Neural crest cell (in vitro differentiated cells): ENCODE measurements around the gene RHEBL1. TPM values are rescaled to one million over a fixed set of nuclear protein-coding genes. Genes with fewer than 3 reads are reported as not detected.
"Not testable (repeated sequence)": the region's sequence is repeated elsewhere in the genome, so short reads cannot be mapped to it uniquely, and the experiment has no call there.

Source experiments
- DNase-seq: peaks from one replicate; pipeline ENCODE4 v3.0.0; 2021; ENCODE audit warnings: low read depth, mixed read lengths, low spot score
- H3K27ac Mint-ChIP-seq: one replicate; pipeline ENCODE4 v1.8.0; 2021; ENCODE audit warnings: mild to moderate bottlenecking, mixed read lengths; ENCODE audit not compliant: unreplicated experiment
- H3K27me3 Mint-ChIP-seq: 2 replicates; pipeline ENCODE4 v1.8.0; 2021; ENCODE audit warnings: low read depth, mild to moderate bottlenecking, mixed read lengths
- H3K36me3 Mint-ChIP-seq: 2 replicates; pipeline ENCODE4 v1.8.0; 2021; ENCODE audit warnings: low read depth, mild to moderate bottlenecking, mixed read lengths
- H3K4me1 Mint-ChIP-seq: 2 replicates; pipeline ENCODE4 v1.8.0; 2021; ENCODE audit warnings: mixed read lengths
- H3K4me3 Mint-ChIP-seq: one replicate; pipeline ENCODE4 v1.8.0; 2021; ENCODE audit warnings: mild to moderate bottlenecking, mixed read lengths
- H3K9me3 Mint-ChIP-seq: 2 replicates; pipeline ENCODE4 v1.8.0; 2021; ENCODE audit warnings: mixed read lengths
- total RNA-seq: library from RNA; stranded (reverse); gene quantifications from 2 replicates; pipeline ENCODE4 v1.2.1, GENCODE V29; 2021
- TF ChIP-seq, protein P1 (sequence below): fragments of 200-600 bp; sonication (generic); conservative IDR thresholded peaks from 2 replicates; pipeline ENCODE4 v1.5.0; 2021; ENCODE audit warnings: antibody characterized with exemption, mild to moderate bottlenecking

The RHEBL1 gene
- total RNA-seq, 1 donor from 2014 or later: 2.1 TPM

GRCh38 chr12:49070971-49071370, 1.2 kb upstream of the RHEBL1 start:
- peaks cover 22% of the 10 kb centered on the region for H3K4me1 Mint-ChIP-seq
- TF ChIP-seq, protein P1, sequence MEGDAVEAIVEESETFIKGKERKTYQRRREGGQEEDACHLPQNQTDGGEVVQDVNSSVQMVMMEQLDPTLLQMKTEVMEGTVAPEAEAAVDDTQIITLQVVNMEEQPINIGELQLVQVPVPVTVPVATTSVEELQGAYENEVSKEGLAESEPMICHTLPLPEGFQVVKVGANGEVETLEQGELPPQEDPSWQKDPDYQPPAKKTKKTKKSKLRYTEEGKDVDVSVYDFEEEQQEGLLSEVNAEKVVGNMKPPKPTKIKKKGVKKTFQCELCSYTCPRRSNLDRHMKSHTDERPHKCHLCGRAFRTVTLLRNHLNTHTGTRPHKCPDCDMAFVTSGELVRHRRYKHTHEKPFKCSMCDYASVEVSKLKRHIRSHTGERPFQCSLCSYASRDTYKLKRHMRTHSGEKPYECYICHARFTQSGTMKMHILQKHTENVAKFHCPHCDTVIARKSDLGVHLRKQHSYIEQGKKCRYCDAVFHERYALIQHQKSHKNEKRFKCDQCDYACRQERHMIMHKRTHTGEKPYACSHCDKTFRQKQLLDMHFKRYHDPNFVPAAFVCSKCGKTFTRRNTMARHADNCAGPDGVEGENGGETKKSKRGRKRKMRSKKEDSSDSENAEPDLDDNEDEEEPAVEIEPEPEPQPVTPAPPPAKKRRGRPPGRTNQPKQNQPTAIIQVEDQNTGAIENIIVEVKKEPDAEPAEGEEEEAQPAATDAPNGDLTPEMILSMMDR: no peak
- H3K36me3 Mint-ChIP-seq: no peaks in the 10 kb centered on the region
- H3K27me3 Mint-ChIP-seq: peaks cover 12% of the 10 kb centered on the region
- no peak overlapping the region for H3K4me3 Mint-ChIP-seq
- no peaks in the 10 kb centered on the region for H3K9me3 Mint-ChIP-seq
- H3K27ac Mint-ChIP-seq: no peak overlapping the region
- no peak for DNase-seq

GRCh38 chr12:49068879-49069506, 786 bp downstream of the RHEBL1 start:
- H3K9me3 Mint-ChIP-seq: no peaks in the 10 kb centered on the region
- TF ChIP-seq, protein P1: no peak
- peak overlapping the region; percentile 94 for H3K4me3 Mint-ChIP-seq
- DNase-seq: no peak
- H3K27me3 Mint-ChIP-seq: peaks cover 12% of the 10 kb centered on the region
- peaks cover 24% of the 10 kb centered on the region for H3K4me1 Mint-ChIP-seq
- no peak overlapping the region for H3K27ac Mint-ChIP-seq
- H3K36me3 Mint-ChIP-seq: no peaks in the 10 kb centered on the region

- H3K36me3 Mint-ChIP-seq: no peaks in the 10 kb centered on the region
These were observed 3.7 kb downstream of the RHEBL1 start for GRCh38 chr12:49066120-49066519.

DNA sequence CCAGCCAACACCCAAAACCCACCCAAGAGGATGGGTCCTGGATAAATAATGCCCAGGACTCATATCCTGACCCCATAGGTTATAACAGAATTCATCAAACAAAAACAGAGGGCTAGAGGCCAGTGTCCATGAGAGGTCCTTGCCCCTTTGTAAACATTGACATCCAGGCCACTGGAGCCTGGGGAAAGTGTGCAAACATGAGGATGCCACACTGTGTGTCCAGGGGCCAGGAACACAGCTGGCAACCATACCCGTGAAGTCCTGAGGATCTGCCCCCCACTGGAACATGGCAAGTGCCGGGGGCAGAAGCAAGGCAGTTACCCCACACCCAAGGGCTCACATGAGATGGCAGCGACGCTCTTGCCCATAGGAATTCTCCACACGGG, 5.0 kb downstream of the RHEBL1 start:
- DNase-seq: no peak
- TF ChIP-seq, protein P1: no peak
- Mint-ChIP-seq H3K27me3 (peaks cover 12% of the 10 kb centered on the region), H3K4me1 (peaks cover 24% of the 10 kb centered on the region), H3K9me3 (no peaks in the 10 kb centered on the region), H3K27ac (no peak overlapping the region), H3K4me3 (peak overlapping the region; percentile 31), H3K36me3 (no peaks in the 10 kb centered on the region)

More at GRCh38 chr12:49066120-49066519, 3.7 kb downstream of the RHEBL1 start:
- Mint-ChIP-seq H3K4me1 (peaks cover 28% of the 10 kb centered on the region), H3K4me3 (peak overlapping the region; percentile 58), H3K27me3 (peaks cover 12% of the 10 kb centered on the region), H3K27ac (no peak overlapping the region), H3K9me3 (no peaks in the 10 kb centered on the region)
- DNase-seq: no peak
- TF ChIP-seq, protein P1: no peak

DNA sequence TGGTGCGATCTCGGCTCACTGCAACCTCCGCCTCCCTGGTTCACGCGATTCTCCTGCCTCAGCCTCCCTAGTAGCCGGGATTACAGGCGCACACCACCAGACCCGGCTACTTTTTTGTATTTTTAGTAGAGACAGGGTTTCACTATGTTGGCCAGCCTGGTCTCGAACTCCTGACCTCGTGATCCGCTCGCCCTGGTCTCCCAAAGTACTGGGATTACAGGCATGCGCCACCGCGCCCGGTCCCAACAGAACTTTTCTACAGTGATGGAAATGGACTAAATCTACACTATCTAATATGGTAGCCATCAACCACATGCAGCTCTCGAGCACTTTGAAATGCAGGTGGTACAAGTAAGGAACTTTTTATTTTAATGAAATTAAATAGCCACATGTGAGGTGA, 7.9 kb downstream of the RHEBL1 start:
- not testable (repeated sequence) for H3K36me3 Mint-ChIP-seq, H3K9me3 Mint-ChIP-seq, H3K27me3 Mint-ChIP-seq, DNase-seq, H3K27ac Mint-ChIP-seq
- H3K4me1 Mint-ChIP-seq: peaks cover 36% of the 10 kb centered on the region
- peak overlapping the region; percentile 97 for H3K4me3 Mint-ChIP-seq

DNA sequence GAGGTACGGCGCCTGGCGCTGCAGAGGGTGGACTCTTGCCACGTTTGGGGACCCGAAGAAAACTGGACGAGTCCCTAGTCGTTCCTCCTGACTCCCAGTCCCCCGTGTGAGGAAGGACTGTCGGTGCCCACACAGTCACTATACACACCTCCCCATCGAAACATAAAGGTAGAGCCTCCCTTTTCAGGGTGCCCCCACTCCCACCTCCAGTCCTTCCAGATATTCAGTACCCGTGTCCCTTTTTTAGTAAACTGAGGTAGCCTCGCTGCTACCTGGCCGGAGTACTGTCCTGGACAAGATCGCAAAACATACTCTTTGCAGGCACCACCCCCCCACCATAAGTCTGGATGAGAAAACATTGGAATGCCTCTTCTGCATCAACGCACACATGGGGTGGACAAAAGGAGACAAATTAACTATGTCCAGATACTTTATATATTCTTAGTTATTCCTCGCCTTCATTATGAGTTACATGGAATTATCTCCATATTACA, 8.6 kb downstream of the RHEBL1 start:
- no peaks in the 10 kb centered on the region for H3K36me3 Mint-ChIP-seq
- no peaks in the 10 kb centered on the region for H3K9me3 Mint-ChIP-seq
- no peak for DNase-seq
- H3K27me3 Mint-ChIP-seq: no peaks in the 10 kb centered on the region
- H3K4me1 Mint-ChIP-seq: peaks cover 43% of the 10 kb centered on the region
- H3K4me3 Mint-ChIP-seq: peak overlapping the region; percentile 97
- H3K27ac Mint-ChIP-seq: peak overlapping the region; percentile 32
- TF ChIP-seq, protein P1: no peak
